AML-193 (cell line): ENCODE measurements around the gene BCAR1.
"Not testable (repeated sequence)": the region's sequence is repeated elsewhere in the genome, so short reads cannot be mapped to it uniquely, and the experiment has no call there.

ENCODE experiments used
- DNase-seq, 2 experiments: peaks; one replicate each; lab custom pipeline; 2025; lab: John Stamatoyannopoulos, UW

The BCAR1 gene

GRCh38 chr16:75256059-75256571 lies 4.7 kb upstream of the BCAR1 start:
- DNase-seq, result no peak

DNA sequence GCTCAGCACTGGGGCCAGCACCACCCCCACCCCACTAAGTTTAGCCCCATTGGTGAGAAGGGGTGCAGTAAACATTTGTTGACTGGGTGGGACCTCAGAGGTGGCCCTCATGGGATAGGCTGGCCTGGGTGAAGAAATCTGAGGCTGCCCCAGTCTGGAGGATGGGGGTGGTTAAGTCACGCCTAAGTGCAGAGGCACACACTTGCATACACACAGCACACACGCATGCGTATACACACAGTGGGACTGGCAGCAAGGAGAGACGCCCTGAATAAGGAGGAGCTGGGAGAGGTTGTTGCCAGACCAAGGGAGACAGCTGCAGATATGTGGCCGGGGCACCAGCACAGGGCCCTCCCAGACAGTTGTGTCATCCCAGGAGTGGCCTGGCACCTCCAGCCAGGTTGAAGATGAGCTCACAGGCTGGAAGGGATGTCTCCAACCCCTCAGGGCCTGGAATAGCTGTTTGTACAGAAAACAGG lies 3.0 kb upstream of the BCAR1 start:
- no peak for DNase-seq

DNA sequence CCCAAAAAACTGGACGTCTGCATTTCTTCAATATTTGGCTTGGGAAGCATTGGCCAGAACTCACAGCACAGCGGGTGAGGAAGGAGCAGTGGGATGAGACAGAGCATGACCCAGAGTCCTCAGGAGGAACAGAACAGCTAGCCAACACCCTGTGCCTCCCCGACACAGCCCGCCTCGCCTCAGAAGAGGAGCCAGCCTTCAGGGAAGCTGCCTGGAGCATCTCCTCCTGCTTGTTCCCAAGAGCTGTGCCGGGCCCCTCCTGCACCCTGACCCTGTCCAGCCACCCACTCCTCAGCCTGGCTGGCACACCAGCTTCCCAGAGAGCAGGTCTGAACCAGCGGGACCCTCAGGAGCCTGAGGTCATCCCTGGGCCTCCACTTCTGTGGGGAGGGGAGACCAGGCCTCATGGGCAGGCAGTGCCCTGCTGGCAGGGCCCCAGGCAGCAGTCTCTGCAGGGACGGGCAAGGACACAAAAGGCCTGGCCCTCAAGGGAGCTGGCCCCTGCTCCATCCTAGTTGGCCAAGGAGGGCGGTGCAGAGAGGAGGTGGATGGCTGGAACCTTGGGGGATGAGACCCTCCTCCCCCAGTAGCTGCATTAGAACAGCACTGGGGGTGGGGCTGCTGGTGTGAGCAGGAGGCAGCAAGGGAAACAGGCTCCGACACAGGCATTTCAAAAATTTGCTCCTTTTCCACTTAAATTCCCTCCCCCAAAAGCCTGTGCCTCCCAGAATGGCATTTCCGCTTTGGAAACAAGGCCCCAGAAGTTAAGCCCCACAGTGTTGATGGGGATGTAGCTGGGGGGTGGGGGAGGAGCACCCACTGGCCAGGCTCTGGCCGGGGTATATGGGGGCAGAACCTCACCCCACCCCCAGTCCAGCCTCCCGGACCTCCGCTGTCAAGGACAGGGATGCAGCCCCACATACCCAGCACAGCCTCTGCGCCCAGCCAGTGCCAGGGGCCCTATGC lies 1.8 kb upstream of the BCAR1 start:
- no peak for DNase-seq

DNA sequence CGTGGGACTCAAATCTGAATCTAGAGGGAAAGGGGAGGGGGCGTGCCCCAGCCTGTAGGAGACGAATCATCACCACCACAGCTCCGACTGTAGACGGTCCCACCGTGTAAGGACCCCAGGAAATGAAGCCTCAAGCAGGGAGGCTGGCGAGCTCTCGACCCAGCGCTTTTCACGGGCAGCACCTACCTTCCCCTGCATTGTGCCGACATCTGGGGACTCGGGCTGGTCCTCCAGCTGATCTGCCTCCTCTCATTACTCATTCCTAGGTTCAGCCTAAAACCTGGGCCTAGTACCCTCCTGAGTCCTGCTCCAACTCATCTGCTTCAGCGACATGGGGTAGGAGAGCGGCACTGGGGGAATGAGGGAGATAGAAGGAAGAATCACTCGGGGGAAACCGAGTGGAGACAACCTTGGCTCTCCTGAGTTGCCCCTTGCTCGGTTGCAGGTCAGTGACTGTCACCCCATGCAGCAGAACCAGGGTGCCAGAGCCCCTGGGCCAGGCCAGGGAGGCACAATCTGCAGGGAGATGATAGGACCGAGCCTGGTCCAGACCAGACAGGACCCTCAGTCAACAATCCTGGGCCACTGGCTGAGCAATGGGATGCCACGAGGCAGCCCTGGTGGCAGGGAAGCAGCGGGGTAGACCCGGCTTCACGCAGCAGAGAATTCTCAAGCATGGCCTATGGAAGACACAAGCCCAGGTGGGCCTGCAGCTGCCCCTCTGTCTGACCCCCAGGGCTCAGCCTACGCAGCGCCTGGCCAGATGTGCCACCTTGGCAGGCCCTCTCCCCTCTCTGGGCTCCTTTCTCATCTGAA lies 833 bp upstream of the BCAR1 start:
- DNase-seq, result no peak

- DNase-seq, result no peak
Observed at GRCh38 chr16:75250809-75251279, 580 bp downstream of the BCAR1 start.

- no peak for DNase-seq
Observed at GRCh38 chr16:75250089-75250808, 1.2 kb downstream of the BCAR1 start.

GRCh38 chr16:75249441-75249840 lies 2.0 kb downstream of the BCAR1 start:
- no peak for DNase-seq

DNA sequence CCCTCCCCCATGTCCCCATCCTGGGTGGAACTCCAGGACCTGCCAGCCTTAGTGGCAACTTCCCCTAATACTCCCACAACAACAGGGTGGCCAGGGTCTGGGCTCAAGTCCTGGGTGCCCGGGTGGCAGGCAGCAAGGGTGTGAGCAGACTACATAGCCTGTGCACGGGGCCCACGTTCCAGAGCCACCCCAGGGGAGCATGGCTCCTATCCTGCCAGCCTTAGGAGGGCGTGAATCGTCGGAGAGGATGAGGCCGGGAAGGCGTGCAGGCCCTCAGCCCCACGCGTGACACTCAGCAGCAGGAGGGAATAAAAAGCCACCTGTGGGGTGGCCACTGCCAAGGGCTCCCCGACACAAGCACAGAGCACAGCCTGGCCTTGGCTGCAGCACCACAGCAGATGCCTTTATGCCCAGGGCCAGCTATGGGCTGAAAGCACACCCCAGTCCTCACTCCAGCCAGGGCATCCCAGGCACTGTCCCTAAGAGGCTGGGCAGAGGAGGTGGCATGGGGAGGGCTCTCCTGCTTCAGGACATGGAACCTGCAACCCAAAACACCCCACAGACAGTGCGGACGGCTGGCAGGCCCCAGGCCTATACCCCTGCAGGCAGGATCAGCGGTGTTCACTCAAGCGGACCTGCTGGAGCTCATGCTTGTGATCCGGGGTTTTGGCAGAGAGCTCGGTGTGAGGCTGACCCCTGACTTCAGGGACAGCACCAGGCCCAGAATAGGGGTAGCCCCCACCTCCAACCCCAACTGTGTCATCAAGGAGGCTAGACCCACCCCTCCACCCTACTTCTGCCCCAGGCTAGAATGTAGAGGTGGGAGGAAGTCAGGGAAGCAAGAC lies 2.7 kb downstream of the BCAR1 start:
- no peak for DNase-seq

DNA sequence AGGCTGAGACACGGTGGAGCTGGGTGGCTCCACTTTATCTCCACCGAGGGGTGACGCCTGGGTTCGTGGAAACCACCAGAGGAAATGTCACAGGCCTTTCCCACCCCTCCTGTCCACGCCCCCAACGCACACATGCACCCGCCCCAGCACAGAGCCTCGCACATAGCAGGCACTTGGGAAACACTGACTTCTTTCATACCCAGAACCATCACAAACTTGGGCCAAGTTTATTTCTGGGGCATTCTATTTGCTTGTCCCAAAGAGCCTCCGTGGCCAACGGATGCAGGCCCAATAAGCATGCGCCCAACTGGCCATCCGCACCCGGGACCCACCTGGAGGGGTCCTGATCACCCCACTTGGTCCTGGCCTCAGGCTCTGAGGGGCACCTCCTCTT lies 3.3 kb downstream of the BCAR1 start:
- DNase-seq, result no peak

DNA sequence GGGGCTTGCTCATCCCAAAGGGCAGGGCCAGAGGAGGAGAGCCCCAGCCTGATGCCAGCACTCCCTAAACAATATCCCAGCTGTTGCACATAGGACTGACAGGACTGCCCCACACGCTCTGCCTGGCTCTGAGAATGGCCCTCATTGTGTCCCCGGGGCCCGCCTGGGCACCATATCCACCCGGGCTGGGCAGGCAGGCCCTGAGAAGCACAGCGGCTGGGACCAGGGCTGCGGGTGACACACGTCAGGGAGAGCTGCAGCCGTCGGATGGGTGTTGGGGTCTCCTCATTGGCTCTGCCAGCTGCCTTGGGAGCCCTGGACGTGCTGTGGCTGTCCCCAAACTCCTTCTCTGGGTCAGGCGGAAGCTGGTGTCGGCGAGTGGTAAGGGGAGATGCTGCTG lies 4.2 kb downstream of the BCAR1 start:
- DNase-seq, result no peak

DNA sequence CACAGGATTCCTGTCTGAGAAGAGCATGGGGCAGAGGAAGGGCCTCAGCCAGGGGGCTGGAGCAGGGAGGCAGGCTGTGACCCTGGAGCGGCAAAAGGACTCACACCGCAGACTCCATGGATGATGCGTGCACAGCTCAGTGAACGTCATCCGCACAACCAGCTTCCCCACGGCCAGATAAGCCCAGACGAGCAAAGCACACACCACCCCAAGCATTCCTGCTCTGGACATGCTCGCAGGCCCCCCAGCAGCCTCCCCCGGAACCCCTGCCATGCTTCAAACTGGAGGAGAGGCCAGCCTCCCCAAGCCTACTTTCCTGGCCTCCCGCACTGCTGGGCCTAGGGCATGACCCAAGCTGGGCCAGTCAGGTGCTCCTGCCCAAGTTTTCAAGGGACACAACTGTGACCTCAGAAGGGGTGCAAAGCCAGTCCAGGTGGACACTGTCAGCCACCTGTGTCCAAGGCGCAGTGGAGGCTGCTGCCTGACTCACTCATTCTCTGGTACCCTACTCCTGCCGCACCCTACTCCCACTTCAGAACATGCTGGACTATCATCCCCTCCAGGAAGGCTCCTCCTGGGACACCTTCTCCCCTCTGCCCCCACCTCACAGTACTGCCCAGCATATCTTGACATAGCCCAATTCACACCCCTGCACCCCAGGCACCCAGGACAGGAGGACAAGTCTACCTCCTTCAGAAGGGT lies 4.8 kb downstream of the BCAR1 start:
- DNase-seq, result no peak

DNA sequence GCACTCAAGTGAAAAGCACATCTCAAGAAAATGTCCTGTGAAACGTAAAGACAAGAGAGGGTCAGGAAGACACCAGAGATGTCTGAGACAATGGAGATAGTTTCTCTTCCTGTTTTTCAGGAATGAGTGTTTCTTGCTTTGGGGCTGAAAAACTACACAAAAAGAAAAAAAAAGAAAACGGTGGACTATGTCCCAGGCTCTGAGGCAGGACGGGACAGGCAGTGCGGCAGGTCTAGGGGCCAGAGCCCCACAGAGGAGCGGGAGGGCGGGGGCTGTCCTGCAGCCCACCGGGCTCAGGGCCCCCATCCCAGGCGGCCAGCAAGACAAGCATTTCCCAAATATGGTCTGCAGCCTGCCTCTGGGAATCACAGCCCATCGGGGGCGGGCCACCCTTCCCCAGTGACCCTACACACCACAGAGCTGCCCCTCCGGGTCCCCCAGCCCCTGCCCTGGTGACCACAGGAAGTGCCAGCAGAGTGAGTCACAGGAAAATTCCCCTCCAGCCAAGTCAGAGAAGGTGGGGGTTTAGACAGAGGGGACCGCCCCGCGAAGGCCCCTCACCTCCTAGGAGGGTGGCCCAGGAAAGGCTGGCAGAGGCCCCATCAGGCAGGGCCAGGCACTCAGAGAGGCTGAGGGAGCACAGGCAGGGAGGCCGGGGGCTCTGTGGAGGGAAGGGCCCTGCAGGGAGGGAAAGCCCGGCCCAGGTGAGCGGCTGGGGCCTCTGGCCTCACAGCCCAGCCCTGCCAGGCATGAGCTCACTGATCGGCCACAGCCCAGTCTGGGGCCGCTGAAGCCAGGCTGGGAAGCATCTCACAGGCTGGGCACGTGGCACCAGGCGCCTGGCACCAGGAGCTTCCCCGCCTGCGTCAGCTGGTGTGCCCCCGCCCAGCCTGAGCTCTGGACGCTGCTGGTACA lies 6.3 kb downstream of the BCAR1 start:
- DNase-seq, result no peak

DNA sequence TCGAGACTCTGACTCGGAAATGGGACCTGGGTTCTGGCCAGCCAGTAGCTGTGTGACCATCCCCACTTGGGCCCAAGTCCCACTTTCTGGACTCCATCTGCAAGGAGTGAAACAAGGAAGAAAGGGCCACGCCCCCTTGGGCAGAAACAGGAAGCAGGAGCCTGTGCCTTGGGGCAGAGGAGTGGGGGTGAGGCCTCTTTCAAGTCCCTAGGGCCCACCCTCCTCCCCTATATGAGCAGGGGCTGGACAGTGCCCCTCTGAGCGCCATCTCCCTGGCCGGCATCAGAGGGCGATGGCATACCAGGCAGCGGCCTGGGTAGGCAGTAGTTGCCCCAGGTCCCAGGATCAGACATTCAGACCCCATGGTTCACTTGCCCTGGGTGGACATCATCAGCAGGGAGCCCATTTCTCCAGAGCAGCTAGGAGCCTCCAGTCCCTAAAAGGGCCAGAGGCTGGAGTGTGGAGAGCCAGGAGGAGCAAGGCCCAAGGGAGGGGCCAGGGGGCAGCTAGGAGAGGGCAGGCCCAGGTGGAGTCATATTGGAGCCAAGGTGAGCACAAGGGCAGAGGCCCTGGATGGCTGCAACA lies 7.1 kb downstream of the BCAR1 start:
- no peak for DNase-seq

DNA sequence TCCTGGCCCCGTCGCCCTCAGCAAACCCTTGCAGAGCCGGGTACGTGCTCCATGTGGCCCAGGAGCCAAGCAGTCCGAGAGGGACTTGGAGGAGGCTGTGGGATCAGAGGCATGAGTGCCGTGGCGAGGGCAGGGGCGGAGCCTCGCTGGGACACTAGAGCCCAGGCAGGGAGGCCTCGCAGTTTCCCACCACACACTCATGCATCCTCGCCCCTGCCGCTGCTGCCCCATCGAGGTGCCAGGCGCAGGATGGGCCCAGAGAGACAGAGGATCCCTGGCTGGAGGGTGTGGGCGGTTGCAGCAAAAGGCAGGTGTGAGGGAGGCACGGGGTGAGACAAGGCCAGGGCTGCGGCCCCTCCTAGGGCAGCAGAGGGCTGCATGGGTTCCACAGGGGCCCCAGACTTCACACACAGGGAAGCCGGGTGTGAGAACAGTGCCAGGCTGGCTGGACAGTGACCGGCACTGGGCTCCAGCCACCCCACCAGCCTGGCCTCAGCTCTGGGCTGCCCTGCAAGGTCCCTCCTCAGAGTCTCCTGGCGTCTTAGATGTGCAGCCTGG lies 7.7 kb downstream of the BCAR1 start:
- DNase-seq, result no peak

GRCh38 chr16:75242436-75243078 lies 8.9 kb downstream of the BCAR1 start:
- not testable (repeated sequence) for DNase-seq

GRCh38 chr16:75241955-75242354 lies 9.5 kb downstream of the BCAR1 start:
- DNase-seq, result no peak

GRCh38 chr16:75241412-75241811 lies 10.0 kb downstream of the BCAR1 start:
- DNase-seq, result no peak

DNA sequence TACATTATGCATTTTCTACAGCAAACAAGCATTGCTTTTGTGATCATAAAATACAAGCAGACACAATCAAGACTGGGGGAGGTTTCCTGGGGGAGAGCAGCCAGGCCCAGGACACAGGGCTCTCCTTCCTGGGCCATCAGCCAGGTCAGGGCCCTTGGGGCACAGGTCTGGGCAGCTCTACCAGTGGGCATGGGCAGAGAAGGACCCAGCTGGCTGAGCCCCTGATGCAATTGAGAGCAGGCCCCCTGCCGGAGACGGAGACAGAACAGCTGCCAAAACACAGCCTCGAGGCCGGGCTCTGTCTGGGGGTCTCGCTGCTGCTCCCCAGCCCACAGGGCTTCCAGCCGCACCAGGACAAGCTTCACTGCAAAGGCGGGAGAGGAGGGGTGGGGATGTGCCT lies 10.8 kb downstream of the BCAR1 start:
- DNase-seq, result not testable (repeated sequence)
